C4-2B (cell line): Measurements from ENCODE around the gene SMARCA2.
A peak's percentile ranks its signal among the peaks of the same experiment; 100 is the strongest.

Experiments
- H3K27ac ChIP-seq: fragments of 450-650 bp; 2 replicates; pipeline ENCODE4 v1.5.1; 2017
- ZFX ChIP-seq: fragments of 450-650 bp; IDR thresholded peaks from 2 replicates; pipeline ENCODE4 v1.6.1; 2017
- TF ChIP-seq, protein P1 (sequence below): fragments of 450-650 bp; conservative IDR thresholded peaks from 2 replicates; pipeline ENCODE4 v1.5.1; 2017; ENCODE audit warnings: mild to moderate bottlenecking

The SMARCA2 gene

GRCh38 chr9:2241461-2241835, 226.3 kb downstream of the SMARCA2 start:
- peak overlapping the region; percentile 36; the same call in 1 of the 2 replicates for H3K27ac ChIP-seq
- TF ChIP-seq ZFX = no peak
- TF ChIP-seq, protein P1, sequence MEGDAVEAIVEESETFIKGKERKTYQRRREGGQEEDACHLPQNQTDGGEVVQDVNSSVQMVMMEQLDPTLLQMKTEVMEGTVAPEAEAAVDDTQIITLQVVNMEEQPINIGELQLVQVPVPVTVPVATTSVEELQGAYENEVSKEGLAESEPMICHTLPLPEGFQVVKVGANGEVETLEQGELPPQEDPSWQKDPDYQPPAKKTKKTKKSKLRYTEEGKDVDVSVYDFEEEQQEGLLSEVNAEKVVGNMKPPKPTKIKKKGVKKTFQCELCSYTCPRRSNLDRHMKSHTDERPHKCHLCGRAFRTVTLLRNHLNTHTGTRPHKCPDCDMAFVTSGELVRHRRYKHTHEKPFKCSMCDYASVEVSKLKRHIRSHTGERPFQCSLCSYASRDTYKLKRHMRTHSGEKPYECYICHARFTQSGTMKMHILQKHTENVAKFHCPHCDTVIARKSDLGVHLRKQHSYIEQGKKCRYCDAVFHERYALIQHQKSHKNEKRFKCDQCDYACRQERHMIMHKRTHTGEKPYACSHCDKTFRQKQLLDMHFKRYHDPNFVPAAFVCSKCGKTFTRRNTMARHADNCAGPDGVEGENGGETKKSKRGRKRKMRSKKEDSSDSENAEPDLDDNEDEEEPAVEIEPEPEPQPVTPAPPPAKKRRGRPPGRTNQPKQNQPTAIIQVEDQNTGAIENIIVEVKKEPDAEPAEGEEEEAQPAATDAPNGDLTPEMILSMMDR = peak; percentile 35; the same call in 1 of the 2 replicates

GRCh38 chr9:2241836-2242741, 226.9 kb downstream of the SMARCA2 start:
- H3K27ac ChIP-seq = peak overlapping the region; percentile 36
- TF ChIP-seq, protein P1 = no peak; the same call in 1 of the 2 replicates
- TF ChIP-seq ZFX = no peak

- H3K27ac ChIP-seq = peak overlapping the region; percentile 36
- TF ChIP-seq ZFX = no peak
- TF ChIP-seq, protein P1 = no peak
Measured at GRCh38 chr9:2242831-2243330, 227.7 kb downstream of the SMARCA2 start.
